UCSD-AML1 (cell line): ENCODE data around the gene ZNF841.
"Not testable (repeated sequence)": the region's sequence is repeated elsewhere in the genome, so short reads cannot be mapped to it uniquely, and the experiment has no call there.

Experiments used
- DNase-seq: peaks from one replicate; lab custom pipeline; 2025; ENCODE audit not compliant: unreplicated experiment; lab: John Stamatoyannopoulos, UW

Gene ZNF841

GRCh38 chr19:52095172-52096014, at the start of gene ZNF841:
Gene ZNF841, minus strand, starts transcription at chr19:52095765. Its CDS starts 10,964 bp downstream, at chr19:52084801.
- DNase-seq = no peak

DNA sequence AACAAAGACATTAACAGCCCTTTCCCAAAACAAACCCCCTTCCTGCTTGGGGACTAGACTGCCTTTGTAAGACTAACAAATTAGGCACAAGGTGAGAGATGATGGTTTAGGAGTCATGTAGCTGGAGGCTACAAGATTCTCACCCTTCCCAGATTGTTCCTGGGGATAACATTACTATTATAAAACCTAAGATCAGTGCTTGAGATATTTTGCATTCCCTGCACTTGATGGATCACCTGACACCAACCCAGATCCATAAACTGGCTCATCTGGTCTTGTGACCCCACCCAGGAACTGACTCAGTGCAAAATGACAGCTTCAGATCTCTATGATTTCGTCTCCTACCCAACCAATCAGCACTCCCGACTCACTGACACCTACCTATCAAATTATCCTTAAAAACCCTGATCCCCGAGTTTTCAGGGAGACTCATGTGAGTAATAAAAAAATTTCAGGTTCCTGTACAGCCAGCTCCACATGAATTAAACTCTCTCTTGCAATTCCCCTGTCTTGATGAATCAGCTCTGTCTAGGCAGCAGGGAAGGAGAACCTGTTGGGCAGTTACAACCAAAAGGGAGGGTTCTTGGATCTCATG, 46.5 kb upstream of the ZNF841 start:
- DNase-seq = no peak

DNA sequence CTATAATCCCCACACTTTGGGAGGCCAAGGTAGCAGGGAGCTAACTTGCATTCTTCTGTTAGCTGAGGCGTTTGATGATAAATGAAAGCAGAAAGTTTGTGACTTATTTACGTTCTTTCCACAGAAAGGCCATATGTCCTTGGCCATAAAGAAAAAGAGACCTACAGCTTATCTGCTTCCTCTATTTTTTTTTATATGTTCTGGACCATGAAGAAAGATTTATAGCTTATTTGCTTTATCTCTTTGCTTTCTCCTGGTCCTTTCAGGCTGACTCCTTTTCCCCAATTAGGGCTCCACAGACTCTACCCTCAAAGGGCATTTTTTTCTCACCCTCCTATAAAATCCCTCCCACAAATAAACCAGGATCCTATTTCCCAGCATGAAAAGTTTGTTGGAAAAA, 45.6 kb upstream of the ZNF841 start:
- no peak for DNase-seq

GRCh38 chr19:52140032-52140710, 44.6 kb upstream of the ZNF841 start:
- no peak for DNase-seq

GRCh38 chr19:52139252-52140031, 43.9 kb upstream of the ZNF841 start, which contains the start of gene ZNF616:
Gene ZNF616, minus strand, starts transcription at chr19:52139938. Its CDS starts 9,426 bp downstream, at chr19:52130512.
- DNase-seq = peak; percentile 96

- no peak for DNase-seq
These were observed 43.4 kb upstream of the ZNF841 start for GRCh38 chr19:52138983-52139251.

GRCh38 chr19:52138278-52138982, 42.9 kb upstream of the ZNF841 start:
- peak; percentile 39 for DNase-seq

GRCh38 chr19:52120286-52120685, 24.7 kb upstream of the ZNF841 start:
- no peak for DNase-seq

GRCh38 chr19:52115526-52116053, 20.0 kb upstream of the ZNF841 start:
- no peak for DNase-seq

GRCh38 chr19:52114691-52115090, 19.1 kb upstream of the ZNF841 start:
- DNase-seq = no peak

DNA sequence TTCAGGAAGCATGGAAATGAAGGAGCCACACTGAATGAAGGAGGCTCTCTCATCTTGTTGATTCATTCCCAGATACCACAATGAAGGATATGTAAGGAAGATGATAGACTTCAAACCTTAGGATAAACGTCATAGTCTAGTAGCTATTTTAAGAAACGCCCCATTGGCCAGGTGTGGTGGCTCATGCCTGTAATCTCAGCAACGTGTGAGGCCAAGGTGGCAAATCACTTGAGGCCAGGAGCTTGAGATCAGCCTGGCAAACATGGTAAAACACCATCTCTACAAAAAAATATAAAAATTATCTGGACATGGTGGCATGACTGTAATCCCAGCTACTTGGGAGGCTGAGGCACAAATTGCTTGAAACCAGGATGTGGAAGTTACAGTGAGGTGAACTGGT, 17.1 kb upstream of the ZNF841 start:
- DNase-seq = no peak

GRCh38 chr19:52110780-52111179, 15.2 kb upstream of the ZNF841 start:
- no peak for DNase-seq

DNA sequence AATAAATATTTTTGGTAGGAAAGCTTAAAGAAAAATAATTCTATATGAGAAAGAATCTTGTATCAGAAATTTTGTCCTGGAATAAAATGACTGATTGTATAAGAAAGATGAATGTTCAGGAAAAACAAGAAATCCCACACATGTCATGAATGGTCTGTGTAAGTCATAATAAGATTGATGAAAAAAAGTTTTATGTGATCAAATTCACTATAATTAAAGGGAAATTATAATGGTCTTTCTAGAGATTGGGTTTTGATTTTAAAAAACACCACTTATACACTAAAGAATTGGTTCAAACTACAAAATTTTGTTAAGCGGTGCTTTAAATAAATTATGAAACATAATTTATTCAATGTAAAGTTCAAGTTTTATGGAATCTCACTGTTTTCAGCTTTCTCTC, 7.2 kb upstream of the ZNF841 start:
- no peak for DNase-seq

GRCh38 chr19:52101866-52102562, 6.4 kb upstream of the ZNF841 start:
- DNase-seq = no peak

GRCh38 chr19:52099497-52100138, 4.1 kb upstream of the ZNF841 start:
- DNase-seq = no peak

- not testable (repeated sequence) for DNase-seq
These were observed 851 bp upstream of the ZNF841 start for GRCh38 chr19:52096416-52096815.

DNA sequence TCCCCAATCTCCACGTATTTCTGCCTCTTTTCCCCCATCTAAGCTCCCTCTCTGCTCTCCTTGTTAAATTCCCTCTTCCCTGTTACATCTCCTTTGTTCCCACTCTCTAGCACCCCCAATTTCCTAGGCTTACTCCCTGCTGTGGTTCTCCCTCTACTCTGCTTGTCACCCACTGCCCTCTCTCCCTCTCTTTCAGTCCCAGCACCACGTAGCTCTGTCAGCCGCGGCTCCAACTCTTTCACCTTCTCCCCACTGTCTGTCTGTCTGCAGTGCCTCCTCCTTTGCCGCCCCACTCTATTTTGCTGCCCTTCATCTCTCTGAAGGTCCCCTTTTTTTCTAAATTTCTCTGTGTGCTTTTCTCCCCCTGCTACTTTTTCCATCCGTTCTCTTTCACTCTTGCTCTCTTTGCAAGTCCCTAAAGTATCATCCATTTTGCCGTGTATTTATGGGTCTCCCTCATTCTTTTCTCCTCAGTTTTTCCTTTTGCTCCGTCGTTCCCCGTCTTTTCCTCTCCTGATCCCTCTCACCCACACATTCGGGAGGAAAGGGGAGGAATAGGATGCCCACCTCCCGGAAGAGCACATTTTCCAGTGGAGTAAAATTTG, 937 bp downstream of the ZNF841 start:
- DNase-seq = no peak

DNA sequence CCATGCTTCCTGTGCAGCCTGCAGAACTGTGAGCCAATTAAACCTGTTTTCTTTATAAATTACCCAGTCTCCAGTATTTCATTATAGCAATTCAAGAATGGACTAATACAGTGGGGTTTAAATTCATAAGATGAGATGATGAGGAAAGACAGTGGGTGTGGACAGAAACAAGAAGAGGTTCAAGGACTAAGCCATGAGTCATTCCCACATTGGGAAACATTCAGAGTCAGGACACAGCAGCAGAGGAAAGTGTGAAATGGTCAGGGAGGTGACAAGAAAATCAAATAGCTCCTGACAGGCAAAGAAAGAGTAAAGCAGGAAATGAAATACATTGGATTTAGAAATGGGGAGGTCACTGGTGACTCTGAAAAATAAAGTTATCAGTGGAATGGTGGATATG, 9.1 kb downstream of the ZNF841 start:
- no peak for DNase-seq

GRCh38 chr19:52070496-52070895, 25.1 kb downstream of the ZNF841 start:
- DNase-seq = no peak
